Kidney (tissue), 14 donors: ENCODE measurements around the gene CXXC5. TPM values are rescaled to one million over a fixed set of nuclear protein-coding genes. Genes with fewer than 3 reads are reported as not detected.

ENCODE experiments used
- DNase-seq, 5 donors: peaks; one replicate each; pipeline ENCODE4 v3.0.0-alpha.2; 2013 to 2020
- FAIRE-seq: peaks from 2 replicates; lab custom pipeline; 2012; peaks lifted over from hg19 to GRCh38; lab: Jason Lieb, UNC
- H3K27ac ChIP-seq, 2 donors: one replicate each; pipeline ENCODE4 v1.7.0; 2013; ENCODE audit warnings: low read depth in 2 of 2, low read length in 2 of 2, inconsistent platforms in 1 of 2
- H3K27me3 ChIP-seq: one replicate; pipeline ENCODE4 v1.7.1; 2013; ENCODE audit warnings: low read length, inconsistent platforms; ENCODE audit not compliant: control insufficient read depth, insufficient read depth
- H3K36me3 ChIP-seq, 3 donors: one replicate each; pipeline versions ENCODE4 v1.7.0 to v1.7.1; 2013; ENCODE audit warnings: low read length in 3 of 3, control low read depth in 1 of 3, inconsistent platforms in 1 of 3; ENCODE audit not compliant: insufficient read depth in 3 of 3, control insufficient read depth in 2 of 3
- H3K4me1 ChIP-seq, 3 donors: one replicate each; pipeline versions ENCODE4 v1.7.0 to v1.7.1; 2013; ENCODE audit warnings: low read length in 3 of 3, inconsistent platforms in 1 of 3, low read depth in 1 of 3; ENCODE audit not compliant: control insufficient read depth in 2 of 3, insufficient read depth in 2 of 3
- H3K4me3 ChIP-seq, 3 donors: one replicate each; pipeline versions ENCODE4 v1.7.0 to v1.8.1; 2013; ENCODE audit warnings: low read length in 3 of 3, control low read depth in 1 of 3, inconsistent platforms in 1 of 3
- H3K9ac ChIP-seq, 3 donors: one replicate each; pipeline versions ENCODE4 v1.7.0 to v1.7.1; 2013; ENCODE audit warnings: low read length in 3 of 3, control low read depth in 1 of 3, inconsistent platforms in 1 of 3
- H3K9me3 ChIP-seq, 3 donors: one replicate each; pipeline versions ENCODE4 v1.7.0 to v1.7.1; 2013; ENCODE audit warnings: low read length in 3 of 3, control low read depth in 1 of 3, inconsistent platforms in 1 of 3; ENCODE audit not compliant: control insufficient read depth in 2 of 3, insufficient read depth in 1 of 3
- CTCF ChIP-seq: IDR thresholded peaks from 3 replicates; pipeline ENCODE4 v1.5.1; 2012; ENCODE audit warnings: mild to moderate bottlenecking, moderate library complexity, borderline replicate concordance; ENCODE audit not compliant: insufficient read depth; ENCODE audit errors: extremely low read depth
- intact Hi-C: fragments of 100-400 bp; cut with DNase I; formaldehyde crosslinking; loops from one replicate; pipeline ENCODE4 v1.11.1; 2022
- polyA plus RNA-seq: library from polyadenylated mRNA; stranded (reverse); fragments of 350-450 nt; fragmentation: Illumina TruSeq; extraction: RNeasy Lipid Tissue Mini Kit (QIAGEN cat#74804); gene quantifications from one replicate; pipeline ENCODE4 v1.2.3, GENCODE V29; 2014; ENCODE audit warnings: low read depth, low replicate concordance; ENCODE audit not compliant: insufficient read depth
- total RNA-seq: library from RNA; stranded (reverse); fragmentation: NEBNext Ultra II Directional; extraction: Animal tissue kit (Norgen Biotek cat#: 25700); gene quantifications from one replicate; pipeline ENCODE4 v1.2.1, GENCODE V29; 2021
- donor health status: control.
- donor health status: control.
- donor health status: control.
- donor health status: control.
- donor health status: control.
- donor health status: DM: yes; HTN: yes; CAD: no.
- donor health status: Normal renal cell carcinoma (clear cell type).

Gene CXXC5
- total and polyA plus RNA-seq, 2 donors from 2014 or later = 116 to 122 TPM

- H3K27ac ChIP-seq = peak overlapping the region; percentile 93 to 95
- peaks cover 3 to 82% (median 80%) of the 10 kb centered on the region in 3 donors for H3K4me1 ChIP-seq
- TF ChIP-seq CTCF = no peak
- H3K9ac ChIP-seq = peak overlapping the region in 1 of 3 donors; percentile 38
- H3K27me3 ChIP-seq = no peaks in the 10 kb centered on the region
- H3K4me3 ChIP-seq = no peak overlapping the region
- FAIRE-seq = no peak
- no peak for DNase-seq
- H3K36me3 ChIP-seq = peaks cover 0 to 3% (median 0%) of the 10 kb centered on the region in 3 donors
- intact Hi-C loops = no loop called here
- H3K9me3 ChIP-seq = no peaks in the 10 kb centered on the region
These were observed 15.3 kb downstream of the CXXC5 start for GRCh38 chr5:139663207-139664085.

GRCh38 chr5:139664086-139664693 lies 16.0 kb downstream of the CXXC5 start:
- DNase-seq (no peak), FAIRE-seq (no peak)
- Histone ChIP-seq H3K4me1 (peaks cover 0 to 82% (median 82%) of the 10 kb centered on the region in 3 donors), H3K4me3 (no peak overlapping the region), H3K27me3 (no peaks in the 10 kb centered on the region), H3K27ac (peak overlapping the region; percentile 93 to 95), H3K36me3 (peaks cover 0 to 3% (median 0%) of the 10 kb centered on the region in 3 donors), H3K9ac (peak overlapping the region in 1 of 3 donors; percentile 38), H3K9me3 (no peaks in the 10 kb centered on the region)
- TF ChIP-seq CTCF = no peak
- intact Hi-C loops = no loop called here

- Histone ChIP-seq H3K9ac (peak overlapping the region in 1 of 3 donors; percentile 59), H3K27ac (peak overlapping the region; percentile 93 to 95), H3K27me3 (no peaks in the 10 kb centered on the region), H3K4me1 (peaks cover 3 to 82% (median 82%) of the 10 kb centered on the region in 3 donors), H3K4me3 (no peak overlapping the region), H3K9me3 (no peaks in the 10 kb centered on the region), H3K36me3 (peaks cover 0 to 3% (median 0%) of the 10 kb centered on the region in 3 donors)
- TF ChIP-seq CTCF = no peak
- intact Hi-C loops = no loop called here
- DNase-seq (peak in 1 of 5 donors; percentile 64), FAIRE-seq (no peak)
These were observed 16.7 kb downstream of the CXXC5 start for GRCh38 chr5:139664727-139665351.
